HG03378 (cell line): ENCODE data around the gene GPR107.

ENCODE experiments used
- ATAC-seq: cut with Tn5 transposase; IDR thresholded peaks from one replicate; pipeline ENCODE4 v1.9.1; 2021; ENCODE audit warnings: mild to moderate bottlenecking, moderate library complexity; ENCODE audit not compliant: unreplicated experiment

Gene GPR107

GRCh38 chr9:130053109-130053503 is 600 bp upstream of the GPR107 start:
- ATAC-seq: no peak

DNA sequence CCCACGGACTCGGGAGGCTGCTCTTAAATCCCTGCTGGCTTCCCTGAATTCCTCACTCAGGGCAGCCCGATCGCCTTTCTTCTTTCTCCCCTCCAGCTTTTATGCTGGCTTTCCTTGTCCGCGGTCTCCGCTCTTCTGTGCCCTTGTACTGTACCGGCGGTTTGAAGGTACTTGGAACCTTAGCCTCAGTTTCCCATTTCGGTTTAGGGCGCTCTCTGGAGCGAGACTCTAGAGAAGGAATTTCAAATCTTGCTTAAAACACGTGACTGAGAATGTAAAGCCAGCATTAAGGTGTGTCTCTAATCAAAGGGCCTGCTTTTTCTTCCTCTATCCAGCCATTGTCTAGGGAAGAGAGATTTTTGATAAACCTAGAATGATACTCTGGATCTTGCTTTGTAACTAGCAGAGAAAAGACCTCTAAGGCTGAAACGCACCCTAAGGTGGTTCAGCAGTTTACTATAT is 650 bp downstream of the GPR107 start:
- no peak for ATAC-seq

GRCh38 chr9:130054820-130055219 is 1.1 kb downstream of the GPR107 start:
- no peak for ATAC-seq

GRCh38 chr9:130058154-130058553 is 4.4 kb downstream of the GPR107 start:
- ATAC-seq: no peak

DNA sequence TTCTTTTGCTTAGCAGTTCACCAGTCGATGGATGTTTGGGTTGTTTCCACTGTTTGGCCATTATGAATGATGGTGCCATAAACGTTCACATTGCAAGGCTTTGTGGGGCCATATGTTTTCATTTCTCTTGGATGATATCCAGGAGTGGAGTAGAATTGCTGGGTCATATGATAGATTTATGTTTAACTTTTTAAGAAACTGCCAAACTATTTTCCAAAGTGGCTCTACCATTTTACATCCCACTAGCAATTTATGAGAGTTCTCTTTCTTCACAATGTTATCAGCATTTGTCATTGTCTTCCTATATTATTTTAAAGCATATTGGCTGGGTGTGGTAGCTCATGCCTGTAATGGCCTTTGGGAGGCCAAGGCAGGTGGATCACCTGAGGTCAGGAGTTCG is 5.2 kb downstream of the GPR107 start:
- no peak for ATAC-seq

DNA sequence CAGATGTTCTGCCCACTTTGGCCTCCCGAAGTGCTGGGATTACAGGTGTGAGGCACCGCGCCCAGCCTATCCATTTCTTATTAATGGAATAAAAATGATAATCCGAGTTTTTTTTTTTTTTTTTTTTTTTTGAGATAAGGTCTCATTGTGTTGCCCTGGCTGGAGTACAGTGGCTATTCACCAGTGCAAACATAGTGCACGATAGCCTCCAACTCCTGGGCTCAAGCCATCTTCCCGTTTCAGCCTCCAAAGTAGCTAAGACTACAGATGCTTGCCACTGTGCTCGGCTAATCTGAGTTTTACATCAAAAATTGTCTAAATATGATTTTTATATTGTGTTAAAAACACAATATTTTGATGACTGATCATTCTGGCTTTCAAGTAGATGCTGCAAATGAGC is 6.6 kb downstream of the GPR107 start:
- ATAC-seq: no peak

- no peak for ATAC-seq
These were observed 9.0 kb downstream of the GPR107 start for GRCh38 chr9:130062750-130063149.

- ATAC-seq: no peak
These were observed 10.9 kb downstream of the GPR107 start for GRCh38 chr9:130064621-130065020.

- no peak for ATAC-seq
These were observed 15.3 kb downstream of the GPR107 start for GRCh38 chr9:130069048-130069447.

DNA sequence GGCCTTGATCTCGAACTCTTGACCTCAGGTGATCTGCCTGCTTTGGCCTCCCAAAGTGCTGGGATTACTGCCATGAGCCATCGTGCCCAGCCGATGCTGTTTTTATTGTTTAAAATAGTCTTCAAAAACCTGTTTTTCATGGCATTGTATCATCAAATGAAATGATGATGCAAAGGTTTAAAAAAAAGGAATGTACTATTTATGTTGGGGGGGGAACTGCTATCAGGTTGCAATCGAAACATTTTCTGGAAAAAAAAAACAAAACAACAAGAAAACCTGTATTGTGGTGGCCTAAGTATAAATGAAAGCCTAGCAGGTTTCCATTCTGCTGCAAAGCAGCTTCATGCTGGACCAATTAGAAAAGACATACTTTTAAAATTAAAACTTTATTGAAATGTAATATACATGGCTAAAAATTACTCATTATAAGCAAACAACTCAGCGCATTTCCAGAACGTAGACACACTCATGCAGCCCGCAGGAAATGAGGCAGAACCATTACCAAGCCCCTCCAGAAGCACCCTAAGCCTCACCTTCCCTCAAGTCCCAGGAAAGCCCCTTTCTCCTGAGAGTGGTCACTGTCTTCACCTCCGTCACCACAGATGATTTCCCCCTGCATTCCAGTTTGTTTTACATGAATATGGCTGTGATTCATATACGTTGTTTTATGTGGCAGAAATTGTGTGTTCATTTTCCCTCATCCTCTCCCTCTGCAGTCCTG is 19.0 kb downstream of the GPR107 start:
- no peak for ATAC-seq

- ATAC-seq: no peak
These were observed 19.7 kb downstream of the GPR107 start for GRCh38 chr9:130073373-130073772.

DNA sequence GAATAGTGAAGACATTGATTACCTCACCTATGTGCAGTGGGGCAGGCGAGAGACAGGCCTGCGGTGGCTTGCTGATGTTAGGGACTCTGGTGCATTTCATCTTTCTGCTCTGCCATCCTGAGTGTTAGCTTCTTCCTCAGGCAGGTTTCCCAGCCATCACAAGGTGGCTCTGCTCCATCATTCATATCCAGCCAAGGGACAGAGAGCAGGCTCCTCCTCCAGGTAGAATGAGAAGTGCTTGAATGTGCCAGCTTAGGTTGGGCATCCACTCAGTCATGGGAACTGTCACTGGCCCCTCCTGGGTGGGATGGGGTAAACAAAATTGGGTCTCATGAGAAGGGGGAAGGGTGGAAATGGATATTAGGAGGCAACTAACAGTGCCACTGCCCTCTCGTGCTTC is 24.8 kb downstream of the GPR107 start:
- ATAC-seq: no peak

DNA sequence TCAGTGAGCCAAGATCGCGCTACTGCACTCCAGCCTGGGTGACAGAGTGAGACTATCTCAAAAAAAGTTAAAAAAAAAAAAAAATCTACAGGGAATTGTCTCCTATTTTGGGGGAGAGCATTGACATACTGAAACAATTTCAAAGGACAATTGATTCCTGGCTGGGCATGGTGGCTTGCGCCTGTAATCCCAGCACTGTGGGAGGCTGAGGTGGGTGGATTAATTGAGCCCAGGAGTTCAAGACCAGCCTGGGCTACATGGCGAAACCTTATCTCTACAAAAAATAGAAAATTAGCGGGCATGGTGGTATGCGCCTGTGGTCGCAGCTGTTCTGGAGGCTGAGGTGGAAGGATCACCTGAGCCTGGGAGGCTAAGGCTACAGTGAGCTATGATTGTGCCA is 30.6 kb downstream of the GPR107 start:
- no peak for ATAC-seq

GRCh38 chr9:130088051-130088450 is 34.3 kb downstream of the GPR107 start:
- no peak for ATAC-seq

DNA sequence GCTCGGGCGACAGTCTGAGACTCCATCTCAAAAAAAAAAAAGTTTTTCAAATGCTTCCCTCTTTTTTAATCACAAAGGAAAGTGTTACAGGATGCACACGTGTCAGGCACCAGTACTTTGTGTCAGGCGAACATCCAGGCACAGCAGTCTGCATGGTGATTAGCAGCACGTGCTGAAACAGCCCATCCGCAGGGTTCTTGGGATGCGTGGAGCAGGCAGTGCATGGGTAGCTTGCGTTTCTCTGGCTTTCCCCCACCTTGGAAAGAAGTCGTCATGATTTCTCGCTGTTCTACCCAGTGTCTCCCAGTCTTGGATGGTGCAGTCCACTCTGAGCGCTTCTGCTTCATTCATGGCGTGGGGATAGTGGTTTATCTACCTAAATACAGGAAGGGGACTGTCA is 35.4 kb downstream of the GPR107 start:
- no peak for ATAC-seq

- ATAC-seq: no peak
These were observed 37.2 kb downstream of the GPR107 start for GRCh38 chr9:130090915-130091314.

DNA sequence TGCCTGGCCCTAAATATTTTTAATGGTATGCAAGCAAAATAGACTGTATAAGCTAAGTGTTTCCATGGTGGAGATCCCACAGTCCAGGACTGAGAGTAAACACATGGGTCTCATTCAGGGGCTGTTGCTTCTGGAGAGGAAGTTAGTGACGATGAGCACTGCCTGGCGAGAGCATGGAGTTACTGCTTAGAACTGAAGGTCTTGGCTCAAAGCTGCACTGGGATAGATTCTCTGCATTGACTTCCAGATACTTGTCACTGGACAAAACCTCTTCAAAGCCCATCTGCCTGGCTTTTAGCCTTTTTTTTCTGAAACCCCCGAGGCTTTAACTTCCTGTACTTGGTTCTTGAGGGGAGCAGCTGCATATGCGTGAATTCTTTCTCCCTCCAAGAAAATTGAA is 39.2 kb downstream of the GPR107 start:
- no peak for ATAC-seq

DNA sequence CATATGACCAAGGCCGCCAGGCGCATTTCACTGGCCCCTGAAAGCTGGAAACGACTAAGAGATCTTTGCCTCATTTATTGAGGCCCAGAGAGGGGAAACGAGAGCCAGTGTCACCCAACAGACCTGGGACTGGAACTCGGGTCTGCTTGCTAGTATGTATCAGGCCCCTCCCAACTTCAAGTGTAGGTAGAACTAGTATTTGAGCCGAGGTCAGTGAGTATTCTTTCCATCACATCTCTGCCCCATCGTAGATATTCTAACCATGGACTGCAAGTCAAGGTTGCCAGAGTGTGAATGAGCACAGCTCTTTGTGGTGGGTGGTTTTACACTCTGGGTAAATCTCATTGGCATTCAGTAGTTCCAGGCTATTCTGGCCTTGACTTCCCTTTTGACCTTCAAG is 42.2 kb downstream of the GPR107 start:
- no peak for ATAC-seq

- no peak for ATAC-seq
These were observed 47.0 kb downstream of the GPR107 start for GRCh38 chr9:130100681-130101080.

DNA sequence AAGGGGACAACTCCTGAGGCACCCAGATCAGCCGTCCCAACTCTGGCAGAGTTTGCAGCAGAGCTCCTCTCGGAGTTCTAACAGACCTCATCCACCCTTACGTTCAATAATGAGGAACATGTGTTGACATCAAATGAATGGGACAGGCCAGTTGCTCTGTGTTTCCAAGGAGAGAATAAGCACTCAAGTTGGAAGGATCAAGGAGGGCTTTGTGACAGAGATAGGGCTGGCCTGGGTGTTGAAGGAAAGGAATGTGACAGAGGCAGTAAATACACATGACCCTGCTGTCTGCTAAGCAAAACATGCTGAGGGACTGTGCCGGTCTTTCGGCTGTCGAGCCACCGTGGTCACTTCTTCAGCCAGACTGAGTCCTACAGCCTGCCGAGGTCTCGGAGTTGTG is 48.2 kb downstream of the GPR107 start:
- no peak for ATAC-seq

GRCh38 chr9:130104491-130105193 is 50.9 kb downstream of the GPR107 start:
- no peak for ATAC-seq

DNA sequence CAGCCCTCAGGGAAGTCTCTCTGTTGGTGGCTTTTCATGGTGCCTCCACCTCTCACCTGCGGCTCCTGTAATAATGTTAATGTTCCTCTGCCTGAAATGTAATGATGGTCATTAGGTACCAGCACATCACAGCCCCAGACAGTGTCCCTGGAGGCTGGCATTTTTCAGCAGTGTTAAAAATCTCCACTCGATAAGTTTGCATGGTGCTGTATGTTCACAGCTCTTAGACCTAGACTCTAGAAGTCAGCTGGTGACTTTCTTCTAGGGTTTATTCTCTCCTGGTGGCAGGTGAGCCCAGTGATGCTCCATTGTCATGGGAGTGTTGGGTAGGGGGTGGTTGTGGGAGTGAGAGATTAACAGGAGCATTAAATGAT is 53.1 kb downstream of the GPR107 start:
- no peak for ATAC-seq
